ENCODE measurements around the gene CDC42BPG.

Gene CDC42BPG

GRCh38 chr11:64844330-64845128 is at the start of gene CDC42BPG:
TSS of gene CDC42BPG (minus strand) at chr11:64844653. CDS start at chr11:64844569, 84 bp downstream.
- DNase-seq, result peak; percentile 78
- Mint-ChIP-seq H3K36me3 (ENCODE audit: low read depth) (no peaks in the 10 kb centered on the region), H3K4me3 (peak within 1 kb of the TSS; percentile 86), H3K27me3 (ENCODE audit: low read depth, poor library complexity) (peaks cover 10% of the 10 kb centered on the region), H3K4me1 (peaks cover 35% of the 10 kb centered on the region), H3K27ac (no peak within 1 kb of the TSS), H3K9me3 (no peaks in the 10 kb centered on the region)
- TF ChIP-seq CTCF (IDR thresholded peaks at IDR 0.05), result peak; percentile 47

- DNase-seq, result no peak
- Mint-ChIP-seq H3K4me3 (no peak overlapping the region), H3K4me1 (peaks cover 34% of the 10 kb centered on the region), H3K27me3 (ENCODE audit: low read depth, poor library complexity) (peaks cover 3% of the 10 kb centered on the region), H3K9me3 (no peaks in the 10 kb centered on the region), H3K27ac (no peak overlapping the region), H3K36me3 (ENCODE audit: low read depth) (peaks cover 5% of the 10 kb centered on the region)
- TF ChIP-seq CTCF (IDR thresholded peaks at IDR 0.05), result no peak
These were observed 49.0 kb upstream of the CDC42BPG start for GRCh38 chr11:64893194-64894069.

GRCh38 chr11:64892838-64893193 is 48.4 kb upstream of the CDC42BPG start:
- Mint-ChIP-seq H3K27ac (no peak overlapping the region), H3K4me3 (no peak overlapping the region), H3K9me3 (no peaks in the 10 kb centered on the region), H3K27me3 (ENCODE audit: low read depth, poor library complexity) (peaks cover 3% of the 10 kb centered on the region), H3K36me3 (ENCODE audit: low read depth) (peaks cover 5% of the 10 kb centered on the region), H3K4me1 (peaks cover 40% of the 10 kb centered on the region)
- no peak for TF ChIP-seq CTCF (IDR thresholded peaks at IDR 0.05)
- DNase-seq, result no peak

GRCh38 chr11:64892411-64892831 is 48.0 kb upstream of the CDC42BPG start:
- no peak for DNase-seq
- Mint-ChIP-seq H3K9me3 (no peaks in the 10 kb centered on the region), H3K36me3 (ENCODE audit: low read depth) (peaks cover 5% of the 10 kb centered on the region), H3K27ac (peak overlapping the region; percentile 48), H3K4me3 (no peak overlapping the region), H3K4me1 (peaks cover 43% of the 10 kb centered on the region), H3K27me3 (ENCODE audit: low read depth, poor library complexity) (peaks cover 3% of the 10 kb centered on the region)
- TF ChIP-seq CTCF (IDR thresholded peaks at IDR 0.05), result no peak

GRCh38 chr11:64891880-64892279 is 47.4 kb upstream of the CDC42BPG start:
- H3K4me1 Mint-ChIP-seq, result peaks cover 46% of the 10 kb centered on the region
- peaks cover 3% of the 10 kb centered on the region for H3K27me3 Mint-ChIP-seq (ENCODE audit: low read depth, poor library complexity)
- no peak overlapping the region for H3K4me3 Mint-ChIP-seq
- peaks cover under 1% of the 10 kb centered on the region for H3K36me3 Mint-ChIP-seq (ENCODE audit: low read depth)
- no peak for TF ChIP-seq CTCF (IDR thresholded peaks at IDR 0.05)
- no peak for DNase-seq
- no peaks in the 10 kb centered on the region for H3K9me3 Mint-ChIP-seq
- no peak overlapping the region for H3K27ac Mint-ChIP-seq

All from nephron progenitor cell (in vitro differentiated cells).